Hepatocyte (in vitro differentiated cells): ENCODE data around the gene PLSCR5. TPM values are rescaled to one million over a fixed set of nuclear protein-coding genes. Genes with fewer than 3 reads are reported as not detected.

Experiments
- DNase-seq: peaks from one replicate; pipeline ENCODE4 v3.0.0-alpha.2; 2016; ENCODE audit warnings: low spot score
- H2AFZ ChIP-seq: fragments of 200-600 bp; sonication (generic); 2 replicates; pipeline ENCODE4 v1.6.0; 2016; ENCODE audit warnings: antibody characterized with exemption, mild to moderate bottlenecking
- H3K27ac ChIP-seq: fragments of 200-600 bp; sonication (generic); 2 replicates; pipeline ENCODE4 v1.5.1; 2016; ENCODE audit warnings: mild to moderate bottlenecking
- H3K27me3 ChIP-seq: fragments of 200-600 bp; sonication (generic); 2 replicates; pipeline ENCODE4 v1.6.1; 2016
- H3K36me3 ChIP-seq: fragments of 200-600 bp; sonication (generic); replicated peaks from 2 replicates; pipeline ENCODE4 v1.5.1; 2016; ENCODE audit warnings: low read depth; ENCODE audit not compliant: insufficient read depth
- H3K4me1 ChIP-seq: fragments of 200-600 bp; sonication (generic); 2 replicates; pipeline ENCODE4 v1.5.1; 2016; ENCODE audit warnings: mild to moderate bottlenecking, moderate library complexity; ENCODE audit not compliant: insufficient read depth
- H3K4me2 ChIP-seq: fragments of 200-600 bp; sonication (generic); 2 replicates; pipeline ENCODE4 v1.6.0; 2016
- H3K4me3 ChIP-seq: fragments of 200-600 bp; sonication (generic); 2 replicates; pipeline ENCODE4 v1.5.1; 2016; ENCODE audit warnings: mild to moderate bottlenecking
- H3K79me2 ChIP-seq: fragments of 200-600 bp; sonication (generic); 2 replicates; pipeline ENCODE4 v1.6.0; 2017; ENCODE audit warnings: mild to moderate bottlenecking
- H3K9me2 ChIP-seq: fragments of 200-600 bp; sonication (generic); replicated peaks from 2 replicates; pipeline ENCODE4 v1.6.0; 2017; ENCODE audit warnings: mild to moderate bottlenecking; ENCODE audit not compliant: insufficient read depth
- H3K9me3 ChIP-seq: fragments of 200-600 bp; sonication (generic); 2 replicates; pipeline ENCODE4 v1.5.1; 2016; ENCODE audit warnings: low read depth, mild to moderate bottlenecking
- H4K20me1 ChIP-seq: fragments of 200-600 bp; sonication (generic); 2 replicates; pipeline ENCODE4 v1.6.0; 2016; ENCODE audit warnings: mild to moderate bottlenecking; ENCODE audit not compliant: insufficient read depth, poor library complexity, severe bottlenecking
- CTCF ChIP-seq: fragments of 200-600 bp; sonication (generic); IDR thresholded peaks from 2 replicates; pipeline ENCODE4 v1.5.1; 2016; ENCODE audit warnings: antibody characterized with exemption, mild to moderate bottlenecking; ENCODE audit not compliant: poor library complexity
- EZH2 ChIP-seq: fragments of 200-600 bp; sonication (generic); IDR thresholded peaks from 2 replicates; pipeline ENCODE4 v1.6.1; 2016; ENCODE audit warnings: antibody characterized with exemption, mild to moderate bottlenecking, borderline replicate concordance
- EZH2phosphoT487 ChIP-seq: fragments of 200-600 bp; sonication (generic); IDR thresholded peaks from one replicate; pipeline ENCODE4 v1.6.1; 2018; ENCODE audit warnings: antibody characterized with exemption, mild to moderate bottlenecking, low read depth, moderate library complexity; ENCODE audit not compliant: unreplicated experiment, severe bottlenecking
- WGBS: methylation state at CpG from one replicate; pipeline ENCODE4 v1.1.6; 2016; ENCODE audit warnings: low lambda C conversion rate; ENCODE audit errors: missing lambda C conversion rate; 5-methylcytosine and 5-hydroxymethylcytosine counted together
- polyA plus RNA-seq: library from polyadenylated mRNA; unstranded; fragments of >200 nt; fragmentation: Nextera tagmentation; extraction: Ambion mirVana; gene quantifications from 2 replicates; pipeline ENCODE4 v1.2.1, GENCODE V29; 2016
- total RNA-seq: library from RNA; depleted of rRNA; stranded (reverse); fragments of >200 nt; gene quantifications from 2 replicates; pipeline ENCODE4 v1.2.3, GENCODE V29; 2014

The PLSCR5 gene
- total and polyA plus RNA-seq, 2 experiments from 2014 or later, result 2.0 to 3.0 TPM

- TF ChIP-seq CTCF, result peak; percentile 63
- no peak for TF ChIP-seq EZH2phosphoT487
These were observed 33.6 kb upstream of the PLSCR5 start for GRCh38 chr3:146638718-146639117.

DNA sequence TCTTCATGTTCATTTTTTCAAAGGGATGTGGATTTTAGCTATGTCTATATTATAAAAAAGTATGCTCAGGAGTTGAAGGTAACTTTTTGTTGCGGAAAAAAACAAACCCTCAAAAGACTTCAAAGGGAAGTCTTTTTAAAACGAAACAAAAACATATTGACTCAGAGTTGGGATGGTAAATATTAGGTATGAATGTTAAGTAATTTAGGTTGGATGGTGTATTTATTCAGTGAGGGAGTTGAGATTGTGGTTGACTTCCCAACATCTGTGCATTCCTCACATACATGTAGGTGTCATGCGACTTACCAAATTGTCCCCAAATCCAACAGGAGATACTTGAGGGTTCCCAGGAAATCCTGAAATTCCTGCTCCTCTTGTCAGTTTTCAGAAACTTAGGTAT, 32.7 kb upstream of the PLSCR5 start:
- H3K9me3 ChIP-seq, result no peaks in the 10 kb centered on the region
- H3K4me1 ChIP-seq, result no peaks in the 10 kb centered on the region
- H2AFZ ChIP-seq, result no peak overlapping the region
- no peaks in the 10 kb centered on the region for H3K9me2 ChIP-seq
- no peak overlapping the region for H3K4me2 ChIP-seq
- H4K20me1 ChIP-seq, result no peaks in the 10 kb centered on the region
- H3K79me2 ChIP-seq, result no peaks in the 10 kb centered on the region
- DNase-seq, result no peak
- no peak overlapping the region for H3K27ac ChIP-seq
- H3K27me3 ChIP-seq, result no peaks in the 10 kb centered on the region
- no peak overlapping the region for H3K4me3 ChIP-seq
- TF ChIP-seq EZH2phosphoT487 (no peak), EZH2 (no peak), CTCF (no peak)
- no peaks in the 10 kb centered on the region for H3K36me3 ChIP-seq
- 73% methylated on average over 3 of the region's 3 CpGs for WGBS

More at GRCh38 chr3:146638718-146639117, 33.6 kb upstream of the PLSCR5 start:
- Histone ChIP-seq H3K36me3 (no peaks in the 10 kb centered on the region), H3K27me3 (no peaks in the 10 kb centered on the region), H3K79me2 (no peaks in the 10 kb centered on the region), H3K9me3 (no peaks in the 10 kb centered on the region), H3K9me2 (no peaks in the 10 kb centered on the region), H4K20me1 (no peaks in the 10 kb centered on the region), H3K4me1 (no peaks in the 10 kb centered on the region), H3K4me2 (no peak overlapping the region), H3K4me3 (no peak overlapping the region), H3K27ac (no peak overlapping the region), H2AFZ (no peak overlapping the region)
- no peak for DNase-seq

DNA sequence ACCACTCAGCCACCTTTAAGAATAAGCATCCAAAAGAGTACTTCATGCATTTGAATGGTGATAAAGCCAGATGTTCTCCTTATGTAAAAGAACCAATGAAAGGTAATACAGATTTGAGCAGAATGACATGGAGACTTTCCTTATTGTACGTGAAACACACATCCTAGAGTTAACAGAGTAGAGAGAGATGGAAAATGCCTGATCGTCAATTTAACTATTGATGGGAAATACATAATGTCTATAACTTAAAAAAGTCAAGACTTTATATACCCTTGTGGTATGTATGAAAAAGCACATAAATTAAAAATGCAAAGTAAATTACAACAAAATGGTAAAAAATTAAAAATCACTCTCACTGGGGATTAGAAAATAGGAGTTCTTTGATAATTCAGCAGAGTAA, 31.7 kb upstream of the PLSCR5 start:
- no peaks in the 10 kb centered on the region for H3K9me2 ChIP-seq
- no peaks in the 10 kb centered on the region for H3K79me2 ChIP-seq
- no peak overlapping the region for H3K27ac ChIP-seq
- no peaks in the 10 kb centered on the region for H4K20me1 ChIP-seq
- H3K4me2 ChIP-seq, result no peak overlapping the region
- H3K4me1 ChIP-seq, result no peaks in the 10 kb centered on the region
- no peak overlapping the region for H3K4me3 ChIP-seq
- WGBS, result 90% methylated on average over 2 of the region's 2 CpGs
- no peak for TF ChIP-seq EZH2phosphoT487
- no peak for TF ChIP-seq CTCF
- no peak for TF ChIP-seq EZH2
- H3K36me3 ChIP-seq, result no peaks in the 10 kb centered on the region
- no peaks in the 10 kb centered on the region for H3K27me3 ChIP-seq
- no peak overlapping the region for H2AFZ ChIP-seq
- DNase-seq, result no peak
- H3K9me3 ChIP-seq, result no peaks in the 10 kb centered on the region

DNA sequence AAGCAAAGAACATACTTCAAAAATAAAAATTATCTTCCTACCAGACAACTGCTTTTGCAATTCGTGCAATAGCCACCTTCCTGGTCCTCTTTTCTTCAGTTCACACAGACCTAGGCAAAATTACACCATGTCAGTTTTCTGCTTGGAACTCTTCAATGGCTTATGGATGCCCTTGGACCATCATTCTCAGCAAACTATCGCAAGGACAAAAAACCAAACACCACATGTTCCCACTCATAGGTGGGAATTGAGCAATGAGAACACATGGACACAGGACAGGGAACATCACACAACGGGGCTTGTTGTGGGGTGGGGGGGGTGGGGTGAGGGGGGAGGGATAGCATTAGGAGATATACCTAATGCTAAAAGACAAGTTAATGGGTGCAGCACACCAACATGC, 29.2 kb upstream of the PLSCR5 start:
- Histone ChIP-seq H3K4me1 (no peaks in the 10 kb centered on the region), H3K27me3 (no peaks in the 10 kb centered on the region), H3K27ac (no peak overlapping the region), H3K79me2 (no peaks in the 10 kb centered on the region), H3K4me2 (no peak overlapping the region), H3K4me3 (no peak overlapping the region), H2AFZ (no peak overlapping the region), H3K9me2 (no peaks in the 10 kb centered on the region), H4K20me1 (no peaks in the 10 kb centered on the region), H3K9me3 (no peaks in the 10 kb centered on the region), H3K36me3 (no peaks in the 10 kb centered on the region)
- DNase-seq, result no peak
- TF ChIP-seq EZH2phosphoT487 (no peak), CTCF (no peak), EZH2 (no peak)
- 86% methylated on average over 3 of the region's 3 CpGs for WGBS
